MM.1S (cell line): ENCODE data around the gene ATM.

Experiments used
- DNase-seq: peaks from one replicate; pipeline ENCODE4 v3.0.0-alpha.2; 2015
- H2AFZ ChIP-seq: fragments of 300-600 bp; sonication (generic); 2 replicates; pipeline ENCODE4 v1.6.0; 2016; ENCODE audit warnings: antibody characterized with exemption, low read length
- H3F3A ChIP-seq: fragments of 300-600 bp; sonication (generic); 2 replicates; pipeline ENCODE4 v1.6.1; 2016; ENCODE audit warnings: mild to moderate bottlenecking, antibody characterized with exemption, low read length, moderate library complexity, mixed read lengths; ENCODE audit not compliant: insufficient read depth
- H3K27ac ChIP-seq: fragments of 300-600 bp; sonication (generic); 2 replicates; pipeline ENCODE4 v1.5.1; 2016; ENCODE audit warnings: mild to moderate bottlenecking, low read length
- H3K27me3 ChIP-seq: fragments of 300-600 bp; sonication (generic); replicated peaks from 2 replicates; pipeline ENCODE4 v1.6.0; 2016; ENCODE audit warnings: low read length; ENCODE audit not compliant: insufficient read depth
- H3K36me3 ChIP-seq: fragments of 300-600 bp; sonication (generic); replicated peaks from 2 replicates; pipeline ENCODE4 v1.6.1; 2016; ENCODE audit warnings: mild to moderate bottlenecking, low read length, mixed read lengths; ENCODE audit not compliant: insufficient read depth
- H3K4me1 ChIP-seq: fragments of 300-600 bp; sonication (generic); 2 replicates; pipeline ENCODE4 v1.6.1; 2016; ENCODE audit warnings: low read length, mixed read lengths
- H3K4me2 ChIP-seq: fragments of 300-600 bp; sonication (generic); 2 replicates; pipeline ENCODE4 v1.6.0; 2016; ENCODE audit warnings: low read depth, low read length
- H3K4me3 ChIP-seq: fragments of 300-600 bp; sonication (generic); 2 replicates; pipeline ENCODE4 v1.5.1; 2016; ENCODE audit warnings: low read length, mixed read lengths
- H3K79me2 ChIP-seq: fragments of 300-600 bp; sonication (generic); 2 replicates; pipeline ENCODE4 v1.6.1; 2016; ENCODE audit warnings: mixed run types, low read length, mixed read lengths
- H3K9ac ChIP-seq: fragments of 300-600 bp; sonication (generic); 2 replicates; pipeline ENCODE4 v1.6.1; 2016; ENCODE audit warnings: low read length, mixed read lengths
- H3K9me2 ChIP-seq: fragments of 300-600 bp; sonication (generic); replicated peaks from 2 replicates; pipeline ENCODE4 v1.6.1; 2016; ENCODE audit warnings: mild to moderate bottlenecking, low read length, mixed read lengths; ENCODE audit not compliant: insufficient read depth
- H3K9me3 ChIP-seq: fragments of 300-600 bp; sonication (generic); replicated peaks from 2 replicates; pipeline ENCODE4 v1.6.1; 2016; ENCODE audit warnings: mild to moderate bottlenecking, low read length, mixed read lengths; ENCODE audit not compliant: insufficient read depth
- H4K20me1 ChIP-seq: fragments of 300-600 bp; sonication (generic); 2 replicates; pipeline ENCODE4 v1.6.1; 2016; ENCODE audit warnings: mild to moderate bottlenecking, low read length, moderate library complexity, mixed read lengths; ENCODE audit not compliant: insufficient read depth
- EZH2 ChIP-seq: fragments of 300-600 bp; sonication (generic); optimal IDR thresholded peaks from 2 replicates; pipeline ENCODE3; 2017; ENCODE audit warnings: low read depth, mild to moderate bottlenecking, antibody characterized with exemption, low read length, mixed read lengths
- EZH2phosphoT487 ChIP-seq: fragments of 300-600 bp; sonication (generic); IDR thresholded peaks from 2 replicates; pipeline ENCODE4 v1.6.1; 2018; ENCODE audit warnings: antibody characterized with exemption, low read length
- TF ChIP-seq, protein P1 (sequence below): fragments of 300-600 bp; sonication (generic); IDR thresholded peaks from 2 replicates; pipeline ENCODE4 v1.5.1; 2016; ENCODE audit warnings: antibody characterized with exemption, low read length, mixed read lengths

ATM gene

DNA sequence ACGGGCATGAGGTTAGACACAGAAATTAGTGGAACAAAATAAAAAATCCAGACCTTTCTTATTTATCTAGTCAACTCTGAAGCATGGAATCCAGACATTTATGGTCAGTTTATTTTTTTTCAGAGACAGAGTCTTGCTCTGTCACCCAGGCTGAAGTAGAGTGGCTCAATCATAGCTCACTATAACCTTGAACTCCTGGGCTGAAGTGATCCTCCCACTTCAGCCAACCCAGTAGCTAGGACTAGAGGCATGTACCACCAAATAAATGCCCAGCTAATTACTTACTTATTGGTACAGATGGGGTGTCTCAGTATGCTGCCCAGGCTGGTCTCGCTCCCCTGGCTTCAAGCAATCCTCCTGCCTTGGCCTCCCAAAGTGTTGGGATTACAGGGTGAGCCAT lies 9.1 kb upstream of the ATM start:
- no peak for DNase-seq
- H3K4me2 ChIP-seq: no peak overlapping the region
- H3K27ac ChIP-seq: no peak overlapping the region
- no peaks in the 10 kb centered on the region for H3F3A ChIP-seq
- H3K4me3 ChIP-seq: no peak overlapping the region
- H3K9me3 ChIP-seq: no peaks in the 10 kb centered on the region
- H2AFZ ChIP-seq: no peak overlapping the region
- no peaks in the 10 kb centered on the region; the same call in 1 of the 2 replicates for H4K20me1 ChIP-seq
- no peaks in the 10 kb centered on the region for H3K4me1 ChIP-seq
- peaks cover 92% of the 10 kb centered on the region for H3K79me2 ChIP-seq
- H3K27me3 ChIP-seq: no peaks in the 10 kb centered on the region
- TF ChIP-seq, protein P1, sequence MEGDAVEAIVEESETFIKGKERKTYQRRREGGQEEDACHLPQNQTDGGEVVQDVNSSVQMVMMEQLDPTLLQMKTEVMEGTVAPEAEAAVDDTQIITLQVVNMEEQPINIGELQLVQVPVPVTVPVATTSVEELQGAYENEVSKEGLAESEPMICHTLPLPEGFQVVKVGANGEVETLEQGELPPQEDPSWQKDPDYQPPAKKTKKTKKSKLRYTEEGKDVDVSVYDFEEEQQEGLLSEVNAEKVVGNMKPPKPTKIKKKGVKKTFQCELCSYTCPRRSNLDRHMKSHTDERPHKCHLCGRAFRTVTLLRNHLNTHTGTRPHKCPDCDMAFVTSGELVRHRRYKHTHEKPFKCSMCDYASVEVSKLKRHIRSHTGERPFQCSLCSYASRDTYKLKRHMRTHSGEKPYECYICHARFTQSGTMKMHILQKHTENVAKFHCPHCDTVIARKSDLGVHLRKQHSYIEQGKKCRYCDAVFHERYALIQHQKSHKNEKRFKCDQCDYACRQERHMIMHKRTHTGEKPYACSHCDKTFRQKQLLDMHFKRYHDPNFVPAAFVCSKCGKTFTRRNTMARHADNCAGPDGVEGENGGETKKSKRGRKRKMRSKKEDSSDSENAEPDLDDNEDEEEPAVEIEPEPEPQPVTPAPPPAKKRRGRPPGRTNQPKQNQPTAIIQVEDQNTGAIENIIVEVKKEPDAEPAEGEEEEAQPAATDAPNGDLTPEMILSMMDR: no peak
- no peak for TF ChIP-seq EZH2phosphoT487
- TF ChIP-seq EZH2: no peak
- no peak overlapping the region for H3K9ac ChIP-seq
- no peaks in the 10 kb centered on the region for H3K9me2 ChIP-seq
- 0 out of 2 replicates have a peak, but pooled peaks cover 4% of the 10 kb centered on the region for H3K36me3 ChIP-seq

DNA sequence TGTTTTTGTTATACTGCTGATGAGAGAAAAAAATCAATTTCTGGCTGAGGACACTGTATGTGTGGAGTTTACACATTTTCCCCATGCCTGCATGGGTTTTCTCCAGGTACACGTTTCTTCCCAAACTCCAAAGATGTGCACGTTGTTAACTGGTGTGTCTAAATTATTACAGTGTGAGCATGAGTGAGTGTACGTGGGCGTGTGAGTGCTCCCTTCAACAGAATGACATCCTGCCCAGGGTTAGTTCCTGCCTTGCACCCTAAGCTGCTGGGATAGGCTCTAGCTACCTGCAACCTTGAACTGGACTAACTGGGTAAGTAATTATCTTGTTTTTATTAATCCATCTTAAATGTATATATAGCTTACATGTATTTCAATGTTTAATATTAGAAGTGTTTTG lies 5.9 kb upstream of the ATM start:
- H3K4me1 ChIP-seq: peaks cover 10% of the 10 kb centered on the region
- no peak overlapping the region for H3K27ac ChIP-seq
- H3K4me3 ChIP-seq: no peak overlapping the region
- H2AFZ ChIP-seq: no peak overlapping the region
- peaks cover 95% of the 10 kb centered on the region for H3K79me2 ChIP-seq
- peaks cover 6% of the 10 kb centered on the region; the same call in 1 of the 2 replicates for H4K20me1 ChIP-seq
- H3K36me3 ChIP-seq: 0 out of 2 replicates have a peak, but pooled peaks cover 4% of the 10 kb centered on the region
- DNase-seq: no peak
- H3K4me2 ChIP-seq: no peak overlapping the region
- H3K9ac ChIP-seq: no peak overlapping the region
- TF ChIP-seq EZH2phosphoT487 (no peak), EZH2 (no peak)
- TF ChIP-seq, protein P1: no peak
- H3K9me3 ChIP-seq: no peaks in the 10 kb centered on the region
- H3K27me3 ChIP-seq: no peaks in the 10 kb centered on the region
- no peaks in the 10 kb centered on the region for H3K9me2 ChIP-seq
- H3F3A ChIP-seq: peaks cover 8% of the 10 kb centered on the region

DNA sequence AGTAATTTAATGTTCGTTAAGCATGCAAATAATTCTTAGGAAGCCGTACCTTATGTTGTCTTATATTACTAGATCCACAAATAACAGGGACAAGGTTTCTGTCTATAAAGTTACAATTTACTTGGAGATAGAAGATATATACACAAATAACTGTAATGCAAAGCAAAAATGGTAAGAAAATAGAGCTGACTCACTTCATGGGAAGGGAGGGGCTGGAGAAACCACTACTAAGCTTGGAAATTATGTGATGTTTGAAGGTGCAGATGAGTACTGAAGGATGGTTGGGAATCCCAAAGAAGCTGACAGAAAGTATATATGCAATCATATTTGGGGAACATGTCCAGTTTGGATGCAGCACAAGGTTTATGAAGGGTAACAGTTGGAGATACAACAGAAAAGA lies 4.4 kb upstream of the ATM start:
- no peak for TF ChIP-seq EZH2phosphoT487
- no peak for TF ChIP-seq EZH2
- TF ChIP-seq, protein P1: no peak
- peaks cover 6% of the 10 kb centered on the region; the same call in 1 of the 2 replicates for H4K20me1 ChIP-seq
- H3K4me3 ChIP-seq: no peak overlapping the region
- H3K9me2 ChIP-seq: no peaks in the 10 kb centered on the region
- no peak for DNase-seq
- H3F3A ChIP-seq: peaks cover 18% of the 10 kb centered on the region
- peaks cover 87% of the 10 kb centered on the region for H3K79me2 ChIP-seq
- 0 out of 2 replicates have a peak, but pooled peaks cover 3% of the 10 kb centered on the region for H3K36me3 ChIP-seq
- no peak overlapping the region for H3K27ac ChIP-seq
- H3K4me1 ChIP-seq: peaks cover 10% of the 10 kb centered on the region
- H3K9me3 ChIP-seq: no peaks in the 10 kb centered on the region
- no peaks in the 10 kb centered on the region for H3K27me3 ChIP-seq
- no peak overlapping the region for H3K4me2 ChIP-seq
- H3K9ac ChIP-seq: no peak overlapping the region
- H2AFZ ChIP-seq: no peak overlapping the region
